HEK293T (cell line): Measurements from ENCODE around the gene RTN4RL1.

Experiments used
- CTCF ChIA-PET: fragments of 350-600 bp; formaldehyde crosslinking; extraction: SDS; loops from one replicate; lab custom pipeline; 2021; ENCODE audit warnings: antibody characterized with exemption, inconsistent platforms; lab: Yijun Ruan, JAX
- POLR2A ChIA-PET: fragments of 350-600 bp; formaldehyde crosslinking; extraction: SDS; loops from one replicate; lab custom pipeline; 2020; ENCODE audit warnings: antibody characterized with exemption, inconsistent platforms; lab: Yijun Ruan, JAX
- DNase-seq: peaks from one replicate; pipeline ENCODE4 v3.0.0; 2012; ENCODE audit warnings: mixed read lengths; ENCODE audit errors: extremely low spot score
- ARNT ChIP-seq: fragments of 450-650 bp; IDR thresholded peaks from 2 replicates; pipeline ENCODE4 v1.6.1; 2017; ENCODE audit warnings: mild to moderate bottlenecking
- BHLHE40 ChIP-seq: fragments of 450-650 bp; IDR thresholded peaks from 2 replicates; pipeline ENCODE4 v1.6.1; 2016; ENCODE audit warnings: mild to moderate bottlenecking, moderate library complexity, borderline replicate concordance
- CTBP1 ChIP-seq: fragments of 450-650 bp; IDR thresholded peaks from 2 replicates; pipeline ENCODE4 v1.6.1; 2016; ENCODE audit warnings: borderline replicate concordance
- ELF4 ChIP-seq: fragments of 450-650 bp; IDR thresholded peaks from 2 replicates; pipeline ENCODE4 v1.6.1; 2017; ENCODE audit warnings: antibody characterized with exemption
- FOXA1 ChIP-seq: fragments of 450-650 bp; IDR thresholded peaks from 2 replicates; pipeline ENCODE4 v1.6.1; 2016; ENCODE audit warnings: mild to moderate bottlenecking
- FOXK2 ChIP-seq: fragments of 450-650 bp; IDR thresholded peaks from 2 replicates; pipeline ENCODE4 v1.6.1; 2016; ENCODE audit warnings: mild to moderate bottlenecking
- FOXM1 ChIP-seq: fragments of 450-650 bp; IDR thresholded peaks from 2 replicates; pipeline ENCODE4 v1.6.1; 2017; ENCODE audit warnings: mild to moderate bottlenecking, borderline replicate concordance
- HDGF ChIP-seq: fragments of 450-650 bp; IDR thresholded peaks from 2 replicates; pipeline ENCODE4 v1.6.1; 2017; ENCODE audit warnings: antibody characterized with exemption, borderline replicate concordance
- L3MBTL2 ChIP-seq: fragments of 450-650 bp; conservative IDR thresholded peaks from 2 replicates; pipeline ENCODE4 v1.6.1; 2016; ENCODE audit warnings: mild to moderate bottlenecking
- LEF1 ChIP-seq: fragments of 450-650 bp; IDR thresholded peaks from 2 replicates; pipeline ENCODE4 v1.6.1; 2017; ENCODE audit warnings: mild to moderate bottlenecking, borderline replicate concordance
- NFRKB ChIP-seq: fragments of 450-650 bp; IDR thresholded peaks from 2 replicates; pipeline ENCODE4 v1.6.1; 2016; ENCODE audit warnings: mild to moderate bottlenecking, moderate library complexity
- PKNOX1 ChIP-seq: fragments of 450-650 bp; IDR thresholded peaks from 2 replicates; pipeline ENCODE4 v1.6.1; 2016
- SP1 ChIP-seq: fragments of 450-650 bp; IDR thresholded peaks from 2 replicates; pipeline ENCODE4 v1.6.1; 2017
- SUZ12 ChIP-seq: fragments of 450-650 bp; IDR thresholded peaks from 2 replicates; pipeline ENCODE4 v1.6.1; 2016; ENCODE audit warnings: mild to moderate bottlenecking
- TARDBP ChIP-seq: fragments of 450-650 bp; IDR thresholded peaks from 2 replicates; pipeline ENCODE4 v1.6.1; 2016
- ZNF384 ChIP-seq: fragments of 450-650 bp; IDR thresholded peaks from 2 replicates; pipeline ENCODE4 v1.6.1; 2016

RTN4RL1 gene

GRCh38 chr17:2068519-2069051 lies 43.5 kb upstream of the RTN4RL1 start:
- no peak for DNase-seq
- POLR2A ChIA-PET, result no interaction called here
- TF ChIP-seq ZNF384 (no peak), SUZ12 (no peak), ELF4 (no peak), PKNOX1 (no peak)
- CTCF ChIA-PET, result interaction anchor here (1.0 kb wide), 1 partner anchor 176 kb away, joined by 4 read pairs; no protein-coding TSS in a partner anchor

DNA sequence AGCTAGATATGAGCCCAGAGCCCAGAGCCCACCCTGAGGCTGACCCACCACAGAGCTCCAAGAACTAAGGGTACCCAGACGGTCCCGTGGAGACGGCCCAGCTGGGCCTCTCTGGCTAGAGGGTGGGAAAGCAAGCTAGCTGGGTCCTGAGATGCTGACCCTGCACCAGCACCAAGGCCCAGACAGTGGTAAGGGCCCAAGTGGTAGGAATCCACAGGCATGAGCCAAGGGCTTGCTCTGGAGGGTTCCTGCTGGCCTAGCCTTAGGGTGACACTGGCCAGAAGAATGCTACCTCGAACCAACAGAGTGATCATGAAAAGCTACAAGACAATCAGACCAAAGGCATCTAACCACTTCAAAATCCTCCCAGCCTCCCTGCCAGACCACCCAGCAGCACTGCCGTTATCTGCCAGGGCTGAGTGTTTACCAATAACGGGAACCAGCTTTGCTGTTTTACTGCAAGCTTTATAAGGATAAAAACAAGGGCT lies 42.9 kb upstream of the RTN4RL1 start:
- POLR2A ChIA-PET, result no interaction called here
- TF ChIP-seq PKNOX1 (no peak), FOXM1 (no peak), CTBP1 (no peak), SUZ12 (no peak), BHLHE40 (no peak), ELF4 (no peak), FOXA1 (no peak)
- CTCF ChIA-PET, result no interaction called here
- no peak for DNase-seq

- TF ChIP-seq L3MBTL2 (no peak), HDGF (no peak), ZNF384 (no peak), SP1 (no peak), BHLHE40 (no peak), NFRKB (no peak), ARNT (no peak), SUZ12 (no peak), FOXM1 (no peak), CTBP1 (no peak), ELF4 (no peak), TARDBP (no peak), FOXK2 (no peak), FOXA1 (no peak), PKNOX1 (no peak), LEF1 (no peak)
- POLR2A ChIA-PET, result no interaction called here
- CTCF ChIA-PET, result no interaction called here
- no peak for DNase-seq
Observed at GRCh38 chr17:2067608-2068024, 42.5 kb upstream of the RTN4RL1 start.

- no peak for DNase-seq
- TF ChIP-seq PKNOX1 (no peak), SUZ12 (no peak)
- ChIA-PET CTCF (interaction anchor here (0.5 to 0.6 kb wide), 2 partner anchors 178 to 268 kb away, joined by 3 read pairs; no protein-coding TSS in a partner anchor), POLR2A (no interaction called here)
Observed at GRCh38 chr17:2067048-2067561, 42.0 kb upstream of the RTN4RL1 start.

GRCh38 chr17:2065949-2066400 lies 40.8 kb upstream of the RTN4RL1 start:
- DNase-seq, result no peak
- POLR2A ChIA-PET, result no interaction called here
- CTCF ChIA-PET, result interaction anchor here (1.0 kb wide), 1 partner anchor 11 kb away, joined by 3 read pairs; the partner anchor contains the start of gene HIC1
- TF ChIP-seq TARDBP, result no peak
- no peak for TF ChIP-seq BHLHE40
- TF ChIP-seq NFRKB, result no peak
- TF ChIP-seq SUZ12, result no peak
- no peak for TF ChIP-seq CTBP1
- no peak for TF ChIP-seq L3MBTL2
- TF ChIP-seq HDGF, result no peak
- no peak for TF ChIP-seq PKNOX1
- TF ChIP-seq SP1, result no peak
- TF ChIP-seq FOXK2, result no peak
- no peak for TF ChIP-seq FOXA1
- no peak for TF ChIP-seq ELF4
- TF ChIP-seq ZNF384, result no peak
- TF ChIP-seq FOXM1, result no peak
- TF ChIP-seq ARNT, result no peak
- no peak for TF ChIP-seq LEF1
